ENCODE data around the gene AGPAT2.

DNA sequence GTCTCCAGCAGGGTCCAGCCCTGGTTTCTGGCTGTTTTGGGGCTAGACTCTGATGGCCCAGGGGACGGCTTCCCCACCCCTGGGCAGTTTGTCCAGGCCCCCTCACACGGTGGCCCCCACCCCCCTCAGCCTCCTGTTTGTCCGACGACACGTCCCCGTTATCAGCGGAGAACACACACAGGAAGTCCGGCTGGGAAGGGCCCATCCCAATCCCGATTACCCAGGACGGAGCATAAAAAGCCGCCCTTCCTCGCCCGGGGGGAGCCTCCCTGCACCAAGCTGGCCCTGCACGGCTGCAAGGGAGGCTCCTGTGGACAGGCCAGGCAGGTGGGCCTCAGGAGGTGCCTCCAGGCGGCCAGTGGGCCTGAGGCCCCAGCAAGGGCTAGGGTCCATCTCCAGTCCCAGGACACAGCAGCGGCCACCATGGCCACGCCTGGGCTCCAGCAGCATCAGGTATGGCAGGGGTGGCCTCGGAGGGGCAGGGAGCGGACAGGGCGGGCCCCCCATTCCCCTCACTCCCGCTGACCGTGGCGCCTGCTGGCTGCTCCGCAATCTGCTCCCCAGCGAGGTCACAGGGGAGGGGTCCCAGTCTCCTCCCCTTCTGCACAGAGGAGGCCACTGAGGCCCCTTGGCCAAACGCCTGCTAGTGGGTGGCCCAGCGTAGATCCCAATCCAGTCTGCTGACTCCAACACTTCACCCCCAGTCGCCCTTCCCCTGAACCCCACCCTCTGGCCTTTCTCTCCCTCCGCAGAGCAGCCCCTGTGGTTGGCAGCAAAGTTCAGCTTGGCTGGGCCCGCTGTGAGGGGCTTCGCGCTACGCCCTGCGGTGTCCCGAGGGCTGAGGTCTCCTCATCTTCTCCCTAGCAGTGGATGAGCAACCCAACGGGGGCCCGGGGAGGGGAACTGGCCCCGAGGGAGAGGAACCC lies 24.3 kb downstream of the AGPAT2 start, which contains the start of gene EGFL7:
- peak in 1 of 6 experiments; percentile 13 for TF ChIP-seq CTCF (IDR thresholded peaks at IDR 0.05)
- TF ChIP-seq POLR2A (IDR thresholded peaks at IDR 0.05): peak; percentile 49 to 93 (median 72)
- peak in 2 of 4 donors; percentile 93 to 98 for TF ChIP-seq EP300 (IDR thresholded peaks at IDR 0.05)
